ENCODE measurements around the gene ITGBL1.
A peak's percentile ranks its signal among the peaks of the same experiment; 100 is the strongest.
"Not testable (repeated sequence)": the region's sequence is repeated elsewhere in the genome, so short reads cannot be mapped to it uniquely, and the experiment has no call there.

ITGBL1 gene

DNA sequence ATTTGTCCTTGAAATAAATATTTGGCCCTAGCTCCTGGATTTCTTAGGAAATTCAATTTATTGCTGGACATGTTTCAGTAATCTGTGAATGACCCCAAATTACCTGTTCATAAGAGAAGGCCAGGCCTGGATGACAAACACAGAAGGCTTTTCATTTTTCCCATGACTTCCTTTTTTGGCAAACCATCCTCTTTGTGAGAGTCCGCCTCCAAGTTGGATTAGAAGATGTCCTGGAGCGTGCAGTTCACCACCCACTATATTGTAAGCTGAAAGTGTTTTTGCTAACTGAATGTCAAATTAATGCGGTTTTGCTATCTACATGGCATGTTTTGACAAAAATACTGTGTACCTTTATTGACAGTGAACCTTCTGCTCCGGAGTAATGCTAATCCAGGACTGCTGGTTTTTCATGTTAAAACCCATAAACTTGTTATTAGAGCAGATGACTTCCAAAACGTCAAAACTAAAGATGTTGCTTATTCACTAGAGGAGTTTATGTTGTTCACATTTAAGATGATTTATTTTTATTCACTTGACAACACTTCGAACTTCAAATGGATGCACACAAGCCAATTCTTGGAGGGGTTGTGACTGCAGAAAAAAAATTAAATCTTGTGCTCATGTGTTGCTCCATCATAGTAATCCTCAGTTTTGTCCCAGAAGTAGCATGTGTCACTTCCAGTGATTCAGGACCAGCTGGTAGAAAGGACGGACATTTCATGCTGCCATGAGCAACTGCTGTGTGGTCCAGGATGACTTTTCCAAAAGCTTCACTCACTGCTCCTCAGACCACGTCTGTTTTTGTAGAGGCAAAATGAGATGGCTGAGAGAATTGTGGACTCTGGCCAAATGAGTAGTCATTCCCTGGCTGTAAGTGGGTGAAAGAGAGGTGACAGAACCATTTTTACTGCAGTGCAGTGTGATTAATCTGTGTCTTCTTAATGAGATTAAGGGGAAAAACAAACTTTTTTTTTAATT is 71.0 kb downstream of the ITGBL1 start:
- TF ChIP-seq, protein P1, sequence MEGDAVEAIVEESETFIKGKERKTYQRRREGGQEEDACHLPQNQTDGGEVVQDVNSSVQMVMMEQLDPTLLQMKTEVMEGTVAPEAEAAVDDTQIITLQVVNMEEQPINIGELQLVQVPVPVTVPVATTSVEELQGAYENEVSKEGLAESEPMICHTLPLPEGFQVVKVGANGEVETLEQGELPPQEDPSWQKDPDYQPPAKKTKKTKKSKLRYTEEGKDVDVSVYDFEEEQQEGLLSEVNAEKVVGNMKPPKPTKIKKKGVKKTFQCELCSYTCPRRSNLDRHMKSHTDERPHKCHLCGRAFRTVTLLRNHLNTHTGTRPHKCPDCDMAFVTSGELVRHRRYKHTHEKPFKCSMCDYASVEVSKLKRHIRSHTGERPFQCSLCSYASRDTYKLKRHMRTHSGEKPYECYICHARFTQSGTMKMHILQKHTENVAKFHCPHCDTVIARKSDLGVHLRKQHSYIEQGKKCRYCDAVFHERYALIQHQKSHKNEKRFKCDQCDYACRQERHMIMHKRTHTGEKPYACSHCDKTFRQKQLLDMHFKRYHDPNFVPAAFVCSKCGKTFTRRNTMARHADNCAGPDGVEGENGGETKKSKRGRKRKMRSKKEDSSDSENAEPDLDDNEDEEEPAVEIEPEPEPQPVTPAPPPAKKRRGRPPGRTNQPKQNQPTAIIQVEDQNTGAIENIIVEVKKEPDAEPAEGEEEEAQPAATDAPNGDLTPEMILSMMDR (IDR thresholded peaks at IDR 0.05; ENCODE audit: low read depth, low read length), result no peak
- no peak overlapping the region for H3K4me3 ChIP-seq (ENCODE audit: low read depth, low read length)
- in situ Hi-C loops (cut with HindIII; ENCODE audit: low sequenced_read_pairs), result no loop called here
- peak; percentile 78 for DNase-seq (ENCODE audit: low read depth, low spot score)

DNA sequence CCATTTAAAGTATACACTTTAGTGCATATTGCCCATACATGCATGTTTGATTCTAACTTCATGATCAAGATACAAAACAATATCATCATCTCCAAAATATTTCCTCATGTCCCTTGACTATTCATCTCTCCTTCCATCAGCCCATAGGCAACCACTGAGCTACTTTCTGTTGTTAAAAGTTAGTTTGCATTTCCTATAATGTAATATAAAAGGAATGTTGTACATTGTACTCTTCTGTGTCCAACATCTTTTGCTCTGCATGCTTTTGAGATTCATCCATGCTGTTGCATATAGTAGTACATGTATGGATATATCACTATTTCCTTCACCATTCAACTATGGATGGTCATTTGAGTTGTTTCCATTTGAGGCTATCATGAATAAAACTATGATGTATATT is 74.7 kb downstream of the ITGBL1 start:
- TF ChIP-seq, protein P1 (IDR thresholded peaks at IDR 0.05; ENCODE audit: low read depth, low read length), result no peak
- in situ Hi-C loops (cut with HindIII; ENCODE audit: low sequenced_read_pairs), result no loop called here
- no peak overlapping the region for H3K4me3 ChIP-seq (ENCODE audit: low read depth, low read length)
- no peak for DNase-seq (ENCODE audit: low read depth, low spot score)

DNA sequence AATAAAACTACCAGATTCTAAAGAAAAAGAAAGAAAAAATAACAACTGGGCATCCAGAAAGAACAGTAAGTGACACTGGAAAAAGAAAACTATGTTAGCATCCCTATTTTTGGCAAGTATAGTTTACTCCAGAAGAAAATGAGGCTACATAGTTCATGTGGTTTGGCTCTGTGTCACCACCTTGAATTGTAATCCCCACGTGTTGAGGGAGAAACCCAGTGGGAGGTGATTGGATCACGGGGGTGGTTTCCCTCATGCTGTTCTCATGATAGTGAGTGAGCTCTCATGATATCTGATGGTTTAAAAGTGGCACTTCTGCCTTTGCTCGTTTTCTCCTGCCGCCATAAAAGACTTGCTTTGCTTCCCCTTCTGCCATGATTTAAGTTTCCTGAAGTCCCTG is 76.9 kb downstream of the ITGBL1 start:
- in situ Hi-C loops (cut with HindIII; ENCODE audit: low sequenced_read_pairs), result no loop called here
- TF ChIP-seq, protein P1 (IDR thresholded peaks at IDR 0.05; ENCODE audit: low read depth, low read length), result no peak
- peak; percentile 91 for DNase-seq (ENCODE audit: low read depth, low spot score)
- no peak overlapping the region for H3K4me3 ChIP-seq (ENCODE audit: low read depth, low read length)

DNA sequence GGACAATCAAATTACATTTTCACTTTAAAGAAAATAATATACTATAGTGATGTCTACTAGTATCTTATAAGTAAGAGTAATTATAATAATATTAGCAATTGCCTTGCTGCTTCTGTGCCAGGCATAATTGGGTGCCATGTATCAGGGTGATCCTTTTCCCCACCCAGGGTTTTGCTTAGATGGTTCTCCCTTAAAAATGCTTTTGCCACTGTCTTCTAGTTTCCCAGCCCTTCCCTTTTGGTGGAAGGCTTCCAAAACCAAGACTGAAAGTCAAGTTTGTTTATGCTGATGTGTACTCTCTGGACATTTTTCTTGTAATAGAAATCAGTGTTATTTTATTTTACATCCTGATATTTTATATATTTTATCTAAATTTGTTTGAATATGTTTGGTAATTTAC is 77.8 kb downstream of the ITGBL1 start:
- H3K4me3 ChIP-seq (ENCODE audit: low read depth, low read length), result no peak overlapping the region
- in situ Hi-C loops (cut with HindIII; ENCODE audit: low sequenced_read_pairs), result no loop called here
- TF ChIP-seq, protein P1 (IDR thresholded peaks at IDR 0.05; ENCODE audit: low read depth, low read length), result no peak
- no peak for DNase-seq (ENCODE audit: low read depth, low spot score)

DNA sequence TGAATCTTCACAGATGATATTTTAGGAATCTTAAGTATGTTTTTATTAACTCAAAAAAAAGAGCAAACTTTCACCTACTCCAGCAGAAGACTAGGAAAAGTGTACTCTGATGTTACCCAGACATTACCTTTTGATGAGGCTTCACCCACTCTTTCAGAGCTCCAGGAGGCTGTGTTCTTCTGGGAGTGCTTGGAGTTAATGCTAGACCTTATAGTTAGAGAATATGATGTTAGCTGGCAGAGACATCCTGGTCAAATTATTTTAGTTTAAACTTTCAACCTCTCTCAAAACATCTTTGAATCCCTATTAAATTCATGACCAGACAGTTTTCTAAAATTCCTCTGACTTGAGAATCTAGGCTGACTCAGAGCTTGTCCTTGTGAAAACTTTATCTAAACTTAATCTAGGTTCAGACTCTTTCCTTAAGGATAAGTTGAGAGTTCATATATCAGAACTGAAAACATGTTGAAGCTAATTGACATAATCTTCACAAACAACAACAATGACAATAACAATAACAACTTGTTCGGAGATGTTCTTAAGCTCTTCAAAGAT is 82.8 kb downstream of the ITGBL1 start:
- in situ Hi-C loops (cut with HindIII; ENCODE audit: low sequenced_read_pairs), result no loop called here
- TF ChIP-seq, protein P1 (IDR thresholded peaks at IDR 0.05; ENCODE audit: low read depth, low read length), result no peak
- DNase-seq (ENCODE audit: low read depth, low spot score), result no peak
- no peak overlapping the region for H3K4me3 ChIP-seq (ENCODE audit: low read depth, low read length)

- DNase-seq (ENCODE audit: low read depth, low spot score), result no peak
- in situ Hi-C loops (cut with HindIII; ENCODE audit: low sequenced_read_pairs), result no loop called here
- H3K4me3 ChIP-seq (ENCODE audit: low read depth, low read length), result no peak overlapping the region
- TF ChIP-seq, protein P1 (IDR thresholded peaks at IDR 0.05; ENCODE audit: low read depth, low read length), result no peak
These were observed 83.6 kb downstream of the ITGBL1 start for GRCh38 chr13:101536079-101536478.

- DNase-seq (ENCODE audit: low read depth, low spot score); H3K4me3 ChIP-seq (ENCODE audit: low read depth, low read length); in situ Hi-C loops (cut with HindIII; ENCODE audit: low sequenced_read_pairs): not testable (repeated sequence)
These were observed 92.1 kb downstream of the ITGBL1 start for GRCh38 chr13:101544544-101544943.

Measured in astrocyte of the spinal cord (primary cell).